ENCODE results near the gene DET1.
"Not testable (repeated sequence)": the region's sequence is repeated elsewhere in the genome, so short reads cannot be mapped to it uniquely, and the experiment has no call there.

DET1 gene

DNA sequence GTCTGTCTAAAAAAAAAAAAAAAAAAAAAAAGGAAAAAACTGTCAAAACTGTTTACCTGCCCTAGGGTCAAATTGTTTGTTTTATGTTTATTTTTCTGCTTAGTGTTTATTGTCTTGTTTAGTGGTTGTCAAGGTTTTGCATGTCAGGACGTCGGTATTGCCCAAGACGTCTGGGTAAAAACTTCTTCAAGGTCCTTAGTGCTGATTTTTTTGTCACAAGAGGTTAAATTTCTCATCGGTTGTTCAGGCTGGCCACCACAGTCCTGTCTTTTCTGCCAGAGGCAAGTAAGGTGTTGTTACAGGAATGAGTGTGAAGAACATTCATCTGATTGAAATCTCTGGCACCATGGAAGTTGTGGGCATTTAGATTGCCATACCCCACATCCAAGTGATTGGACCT lies 7.0 kb downstream of the DET1 start:
- no peak for DNase-seq

DNA sequence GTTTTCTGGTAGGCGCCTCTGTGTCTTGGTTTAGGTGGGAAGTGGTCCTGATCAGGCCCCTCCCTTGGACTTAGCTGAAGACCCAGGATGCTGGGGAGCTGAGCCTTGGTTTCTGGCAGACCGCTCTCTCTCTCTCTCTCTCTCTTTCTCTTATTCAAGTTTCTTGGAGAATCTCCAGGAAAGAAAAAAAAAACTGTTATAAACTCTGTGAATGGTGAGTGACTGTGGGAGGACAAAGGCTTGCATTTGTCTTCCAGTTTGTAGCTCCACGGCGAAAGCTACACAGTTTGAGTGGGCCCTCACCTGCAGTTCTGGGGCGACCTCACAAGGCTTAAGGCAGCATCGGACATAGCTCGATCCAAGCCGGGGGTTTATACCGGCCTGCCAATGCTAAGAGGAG lies 7.5 kb downstream of the DET1 start:
- no peak for DNase-seq

DNA sequence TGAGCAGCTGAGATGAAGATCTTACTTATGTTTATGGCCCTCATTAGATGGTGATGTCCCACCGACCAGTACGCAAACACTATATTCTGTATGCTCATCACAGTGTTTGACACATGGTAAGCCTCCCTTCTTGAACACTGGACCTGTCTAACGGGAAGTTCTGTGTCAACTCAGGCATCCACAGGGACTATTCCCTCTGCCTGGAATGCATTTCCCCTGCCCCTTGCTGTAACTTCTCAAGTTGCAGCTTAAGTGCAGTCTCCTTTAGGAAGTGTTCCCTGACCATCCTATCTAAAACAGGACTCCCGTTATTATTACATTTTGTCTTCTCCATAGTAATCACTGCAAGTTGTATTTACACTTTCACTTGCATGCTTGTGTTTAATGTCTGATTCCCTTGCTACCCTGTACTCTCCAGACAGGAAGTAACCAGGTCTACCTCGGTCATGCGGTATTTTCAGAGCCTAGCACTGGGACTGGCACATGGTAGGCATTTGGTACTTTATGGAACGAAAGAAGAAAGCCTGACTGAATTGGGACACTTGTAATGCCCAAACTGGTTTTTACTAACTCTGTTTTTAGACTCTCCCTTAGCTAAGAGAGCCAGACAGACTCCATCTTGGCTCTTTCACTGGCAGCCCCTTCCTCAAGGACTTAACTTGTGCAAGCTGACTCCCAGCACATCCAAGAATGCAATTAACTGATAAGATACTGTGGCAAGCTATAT lies 8.7 kb downstream of the DET1 start:
- DNase-seq = no peak

DNA sequence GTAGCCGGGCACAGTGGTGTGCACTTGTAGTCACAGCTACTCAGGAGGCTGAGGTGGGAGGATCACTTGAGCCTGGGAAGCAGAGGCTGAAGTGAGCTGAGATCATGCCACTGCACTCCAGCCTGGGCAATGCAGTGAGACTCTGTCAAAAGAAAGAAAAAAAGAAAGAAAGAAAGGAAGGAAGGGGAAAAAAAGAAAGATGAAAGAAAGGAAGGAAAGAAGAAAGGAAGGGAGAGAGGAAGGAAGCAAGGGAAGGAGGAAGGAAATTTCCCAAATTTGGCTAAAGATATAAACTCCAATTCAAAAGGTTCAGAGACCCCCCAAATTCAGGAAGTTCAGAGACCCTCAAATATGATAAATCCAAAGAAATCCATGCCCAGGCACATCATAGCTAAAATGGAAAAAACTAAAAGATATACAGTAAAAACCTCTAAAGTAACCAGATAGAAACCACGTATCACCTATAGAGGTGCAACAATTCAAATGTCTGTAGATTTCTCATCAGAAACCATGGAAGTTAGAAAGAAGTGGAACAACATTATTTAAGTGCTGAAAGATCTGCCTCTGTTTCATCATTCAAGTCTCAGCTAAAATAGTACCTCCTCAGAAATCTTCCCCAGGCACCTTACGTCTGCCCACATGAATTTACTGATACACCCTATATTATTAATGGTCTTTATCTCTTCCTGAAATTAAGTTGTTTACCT lies 10.7 kb downstream of the DET1 start:
- DNase-seq = no peak

DNA sequence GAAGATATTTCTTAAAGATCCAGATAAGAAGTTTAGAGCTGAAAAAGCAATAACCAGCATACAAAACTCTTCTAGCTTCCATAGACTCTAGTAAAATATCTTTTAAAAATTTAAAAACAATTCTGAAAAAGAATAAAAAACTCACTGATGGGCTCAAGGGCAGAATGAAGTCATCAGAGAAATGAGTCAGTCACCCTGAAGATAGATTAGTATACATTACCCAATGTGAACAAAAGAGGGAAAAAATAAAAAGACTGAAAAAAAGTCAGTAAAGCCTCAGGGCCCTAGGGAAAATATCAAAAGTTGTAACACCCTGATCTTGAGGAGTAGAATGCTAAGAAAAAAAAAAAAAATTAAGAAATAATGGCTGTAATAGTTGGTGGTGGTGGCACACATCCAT lies 11.4 kb downstream of the DET1 start:
- DNase-seq = no peak

DNA sequence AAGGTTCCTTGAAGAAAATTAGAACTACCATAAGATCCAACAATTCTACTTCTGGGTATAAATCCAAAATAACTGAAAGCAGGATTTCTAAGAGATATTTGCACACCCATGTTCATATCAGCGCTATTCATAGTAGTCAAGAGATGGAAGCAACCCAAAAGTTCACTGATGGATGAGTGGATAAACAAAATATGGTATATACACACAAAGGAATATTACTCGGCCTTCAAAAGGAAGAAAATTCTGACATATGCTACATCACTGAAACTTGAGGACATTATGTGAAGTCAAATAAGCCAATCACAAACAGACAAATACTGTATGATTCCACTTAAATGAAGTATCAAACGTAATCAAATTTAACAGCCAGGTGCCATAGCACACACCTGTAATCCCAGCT lies 13.1 kb downstream of the DET1 start:
- DNase-seq = no peak

DNA sequence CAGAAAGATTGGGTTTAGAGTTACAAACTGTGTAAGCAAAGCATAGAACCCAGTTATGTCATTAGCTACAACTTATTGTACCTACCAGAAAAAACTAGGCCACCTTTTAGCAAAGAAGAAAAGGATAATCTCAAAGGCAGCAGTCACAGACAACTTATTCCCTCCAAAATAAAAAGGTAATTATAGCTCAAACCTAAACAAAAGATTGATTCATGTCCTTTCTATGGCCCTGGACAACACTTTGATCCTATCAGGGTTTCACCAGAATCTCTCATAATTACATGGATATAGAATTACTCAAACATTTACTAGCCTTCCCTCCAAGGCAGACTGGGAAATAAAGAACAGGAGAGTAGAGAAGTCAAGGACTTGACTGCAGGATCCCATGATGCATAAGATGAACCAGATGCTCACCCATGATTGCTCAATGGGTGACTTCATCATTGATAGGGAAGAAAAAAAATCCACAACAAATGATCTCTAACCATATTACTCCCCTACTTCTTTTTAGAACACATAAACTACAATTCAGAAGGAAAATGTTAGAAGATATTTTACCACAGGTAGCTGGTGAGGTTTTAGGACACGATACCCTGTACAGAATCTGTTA lies 17.4 kb downstream of the DET1 start:
- DNase-seq = no peak

DNA sequence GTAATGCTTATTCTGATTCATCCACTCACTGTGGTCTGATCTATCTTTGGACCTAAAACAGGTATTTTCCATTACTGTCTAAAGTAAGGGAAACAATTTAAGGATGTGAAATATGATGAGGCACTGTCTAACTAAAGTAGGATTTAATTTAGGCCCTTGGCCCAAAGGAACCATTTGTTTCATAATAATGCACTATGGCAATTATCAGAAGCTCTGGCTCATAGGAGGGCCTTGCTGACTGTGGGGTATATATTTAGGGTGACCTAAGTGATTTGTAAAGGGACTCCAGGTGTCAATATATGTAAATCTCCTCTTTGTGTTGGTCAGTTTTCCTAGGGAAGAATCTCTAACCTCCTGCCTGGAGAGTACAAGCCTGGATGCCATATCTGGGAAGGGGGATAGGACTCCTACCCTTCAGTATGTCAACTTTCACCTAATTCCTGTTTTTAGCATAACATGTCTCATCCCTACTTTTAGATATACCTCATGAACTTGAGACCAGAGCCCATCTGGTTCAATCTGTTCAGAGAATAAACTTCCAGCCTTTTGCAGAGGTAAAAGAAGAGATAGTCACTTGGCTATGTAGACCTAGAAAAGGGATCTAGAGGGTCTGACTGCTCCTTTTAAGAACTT lies 20.1 kb downstream of the DET1 start:
- DNase-seq = no peak

DNA sequence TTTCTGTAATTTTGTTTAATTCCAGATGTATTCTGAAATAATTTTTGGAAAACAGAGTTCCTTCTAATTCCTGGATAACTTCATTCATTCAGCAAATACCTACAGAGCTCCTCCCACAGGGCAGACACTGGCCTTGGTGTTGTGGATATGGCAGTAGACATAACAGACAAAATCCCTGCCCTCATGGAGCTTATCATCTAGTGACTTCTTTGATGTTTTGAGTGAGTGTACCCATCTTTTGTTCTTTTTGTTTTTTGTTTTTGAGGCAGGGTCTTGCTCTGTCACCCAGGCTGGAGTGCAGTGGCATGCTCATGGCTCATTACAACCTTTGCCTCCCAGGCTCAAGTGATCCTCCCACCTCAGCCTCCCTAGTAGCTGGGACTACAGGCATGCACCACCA lies 21.1 kb downstream of the DET1 start:
- no peak for DNase-seq

DNA sequence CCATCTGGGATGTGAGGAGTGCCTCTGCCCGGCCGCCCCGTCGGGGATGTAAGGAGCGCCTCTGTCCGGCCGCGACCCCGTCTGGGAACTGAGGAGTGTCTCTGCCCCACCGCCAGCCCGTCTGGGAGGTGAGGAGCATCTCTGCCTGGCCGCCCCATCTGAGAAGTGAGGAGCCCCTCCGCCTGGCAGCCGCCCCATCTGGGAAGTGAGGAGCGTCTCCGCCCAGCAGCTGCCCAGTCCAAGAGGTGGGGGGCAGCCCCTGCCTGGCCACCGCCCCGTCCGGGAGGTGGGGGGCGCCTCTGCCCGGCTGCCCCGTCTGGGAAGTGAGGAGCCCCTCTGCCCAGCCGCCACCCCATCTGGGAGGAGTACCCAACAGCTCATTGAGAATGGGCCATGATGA lies 22.4 kb downstream of the DET1 start:
- not testable (repeated sequence) for DNase-seq

DNA sequence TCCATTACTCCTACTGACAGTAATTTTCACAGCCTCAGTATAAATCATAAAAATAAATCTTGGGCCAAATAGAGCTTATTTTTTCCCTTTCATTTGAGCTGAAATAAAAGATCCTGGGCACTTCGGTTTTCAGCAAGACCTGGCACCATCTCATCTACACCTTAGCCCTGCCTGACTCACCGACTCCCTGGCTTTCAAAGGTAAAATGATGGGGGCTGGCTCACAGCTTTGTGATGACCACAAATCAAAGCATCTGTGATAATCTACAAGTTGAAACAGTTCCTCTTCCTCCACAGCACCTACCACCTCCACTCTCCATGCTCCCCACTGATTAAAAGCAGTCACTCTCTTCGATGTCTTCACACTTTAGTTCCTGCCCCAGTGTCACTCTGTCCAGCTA lies 27.6 kb downstream of the DET1 start:
- DNase-seq = no peak

DNA sequence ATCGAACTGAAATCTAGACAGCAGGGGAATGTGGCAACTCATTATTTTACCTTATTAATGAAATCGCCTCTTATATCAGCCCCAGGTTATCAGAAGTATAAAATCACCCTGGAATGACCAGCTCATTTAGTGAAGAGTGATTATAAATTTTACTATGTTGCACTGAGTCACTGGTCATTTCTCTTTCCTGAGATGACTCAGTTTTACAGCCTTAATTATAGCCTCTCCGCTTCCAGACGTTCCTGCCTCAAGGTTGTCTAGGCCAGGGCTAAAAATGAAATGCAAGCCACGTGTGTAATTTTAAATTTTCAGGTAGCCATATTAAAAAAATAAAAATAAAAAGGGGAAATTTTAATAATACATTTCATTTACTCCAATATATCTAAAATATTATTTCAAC lies 33.3 kb downstream of the DET1 start:
- DNase-seq = no peak

DNA sequence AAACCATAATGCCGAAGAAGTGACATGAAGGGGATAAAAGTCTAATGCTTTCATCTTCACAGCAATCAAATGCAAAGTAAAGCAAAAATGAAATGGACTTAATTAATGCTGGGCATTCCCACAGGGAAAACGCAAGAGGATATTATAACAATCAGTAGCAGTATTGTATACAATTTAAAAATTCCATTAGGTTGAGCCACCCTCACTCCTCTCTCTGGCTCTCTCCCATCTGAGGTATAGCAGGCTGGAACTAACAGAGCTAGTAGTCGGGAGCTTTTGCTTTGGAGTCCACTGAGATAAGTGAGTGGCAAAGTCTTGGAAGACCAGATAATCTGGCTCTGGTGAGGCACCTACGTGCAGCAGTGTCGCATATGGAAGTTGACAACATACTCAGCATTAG lies 33.9 kb downstream of the DET1 start:
- no peak for DNase-seq

DNA sequence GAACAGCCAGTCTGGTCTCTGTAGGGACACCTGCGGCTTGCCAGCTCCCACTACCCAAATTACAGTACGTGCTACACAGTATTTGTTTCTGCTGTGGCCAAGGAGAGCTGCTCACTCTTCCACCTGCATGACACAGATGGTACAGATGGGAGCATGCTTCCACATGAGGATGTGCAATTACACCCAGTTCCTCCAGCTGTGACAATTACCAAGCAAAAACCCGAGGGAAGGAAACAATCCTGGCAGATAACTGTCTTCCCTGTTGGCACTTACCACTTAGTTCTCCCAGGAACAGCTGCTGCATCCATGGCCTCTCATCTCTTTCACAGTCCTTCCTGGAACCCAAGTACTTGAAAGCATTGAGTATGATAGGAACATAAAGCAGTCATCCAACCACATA lies 34.4 kb downstream of the DET1 start:
- no peak for DNase-seq

DNA sequence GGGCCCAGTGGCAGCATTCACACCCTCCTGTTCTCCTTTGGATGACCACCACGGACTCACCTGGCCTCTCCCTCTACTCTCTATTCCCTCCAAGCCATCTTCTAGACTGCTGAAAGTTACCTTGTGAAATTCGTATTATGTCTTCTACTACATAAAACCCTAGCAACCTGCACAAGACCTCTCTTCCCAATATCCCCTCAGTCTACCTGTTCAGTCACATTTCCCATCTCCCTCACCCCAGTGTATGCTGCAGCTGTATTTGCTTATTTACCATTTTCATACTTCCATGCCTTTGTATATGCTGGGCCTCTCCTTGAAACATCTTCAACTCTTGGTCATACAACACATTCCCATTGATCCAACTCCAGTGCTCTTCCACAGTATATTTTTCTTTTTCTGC lies 35.3 kb downstream of the DET1 start:
- no peak for DNase-seq

DNA sequence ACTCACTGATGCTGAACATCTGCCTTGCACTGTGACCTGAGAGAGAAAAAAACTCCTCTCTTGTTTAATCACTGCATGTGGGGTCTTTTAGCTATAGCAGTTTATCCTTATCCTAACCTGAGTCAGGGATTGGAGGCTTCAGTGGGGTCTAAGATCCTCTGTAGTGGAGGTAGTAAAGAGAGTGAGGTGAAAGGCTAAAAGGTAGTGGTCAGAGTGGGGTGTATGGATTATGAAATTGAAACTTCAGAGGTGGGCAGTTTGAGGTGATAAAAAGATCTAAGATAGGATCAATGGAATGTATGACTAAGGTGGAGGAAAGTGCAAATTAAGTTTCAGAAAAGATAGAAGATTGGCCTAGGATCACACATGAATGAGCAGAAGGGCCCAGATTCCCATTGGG lies 36.5 kb downstream of the DET1 start:
- no peak for DNase-seq

DNA sequence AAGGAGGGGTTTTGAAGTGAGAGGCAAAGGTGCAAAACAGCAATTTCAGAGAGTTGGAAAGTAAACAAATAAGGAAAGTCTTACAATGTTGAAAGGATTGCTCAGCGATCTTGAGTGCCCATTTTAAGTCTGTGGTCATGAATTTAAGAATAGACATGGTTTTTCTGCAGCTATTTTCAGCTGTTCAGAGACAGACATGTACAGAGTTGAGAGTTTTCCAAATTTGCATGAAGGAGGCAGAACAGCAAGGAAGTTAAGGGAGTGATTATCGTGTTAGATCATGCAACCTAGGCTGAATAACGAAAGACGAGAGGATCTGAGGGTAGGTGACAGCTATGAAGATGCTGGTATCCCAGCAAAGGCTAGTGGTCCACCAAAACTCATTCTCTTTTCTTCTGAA lies 37.2 kb downstream of the DET1 start:
- DNase-seq = no peak

DNA sequence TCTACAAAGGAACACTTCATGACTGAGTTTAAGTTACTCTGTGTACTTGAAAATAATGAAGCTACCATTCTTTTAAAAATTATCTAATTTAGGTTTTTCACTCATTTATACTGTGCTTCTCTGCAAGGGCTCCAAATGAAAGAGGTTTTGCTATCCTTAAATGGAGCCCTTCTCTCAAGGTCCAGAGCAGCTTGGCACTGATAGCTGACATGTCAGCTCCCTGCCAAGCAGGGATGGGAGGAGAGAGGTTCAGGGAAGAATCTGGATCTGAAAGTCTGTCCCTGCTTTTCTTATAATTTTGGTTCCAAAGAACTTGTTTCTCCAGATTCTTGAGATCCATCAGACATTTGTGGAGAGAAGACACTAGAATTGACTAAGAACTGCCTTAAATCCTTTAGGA lies 39.9 kb downstream of the DET1 start:
- no peak for DNase-seq

DNA sequence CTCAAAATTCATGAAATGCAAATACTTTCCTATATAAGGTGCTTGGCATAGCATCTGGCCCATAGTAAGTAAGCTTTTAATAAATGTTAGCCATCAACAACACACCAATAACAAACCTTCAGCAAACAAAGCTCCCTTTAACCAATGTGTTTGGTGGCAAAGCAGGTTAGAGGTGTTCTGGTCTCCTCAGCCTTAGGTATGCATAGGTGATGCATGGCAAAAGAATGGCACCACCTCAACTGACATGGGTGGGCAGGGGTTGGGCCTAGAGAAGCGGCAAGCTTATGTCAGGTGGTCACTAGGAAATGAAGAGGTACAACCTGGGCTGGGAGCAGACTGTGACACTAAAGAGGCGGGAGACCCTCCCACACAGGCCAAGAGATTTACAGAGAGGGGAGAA lies 40.8 kb downstream of the DET1 start:
- no peak for DNase-seq

DNA sequence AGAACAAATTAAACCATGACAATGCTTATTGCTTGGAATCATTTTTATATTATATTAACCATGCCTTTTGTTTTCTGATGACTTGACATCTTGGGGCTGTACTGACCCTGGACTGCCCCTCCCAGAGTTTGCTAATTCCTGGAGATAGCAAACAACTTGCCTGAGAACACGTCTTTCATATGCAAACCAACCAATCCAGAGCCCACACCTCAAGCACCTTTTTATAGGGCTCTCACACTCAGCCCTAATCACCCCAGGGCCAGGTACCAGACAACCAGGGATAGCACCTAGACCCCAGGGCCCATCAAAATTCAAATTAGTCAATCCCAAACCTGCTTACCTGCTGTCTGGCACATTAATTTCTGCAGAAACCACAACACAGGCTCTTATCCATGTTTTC lies 42.0 kb downstream of the DET1 start:
- no peak for DNase-seq

DNA sequence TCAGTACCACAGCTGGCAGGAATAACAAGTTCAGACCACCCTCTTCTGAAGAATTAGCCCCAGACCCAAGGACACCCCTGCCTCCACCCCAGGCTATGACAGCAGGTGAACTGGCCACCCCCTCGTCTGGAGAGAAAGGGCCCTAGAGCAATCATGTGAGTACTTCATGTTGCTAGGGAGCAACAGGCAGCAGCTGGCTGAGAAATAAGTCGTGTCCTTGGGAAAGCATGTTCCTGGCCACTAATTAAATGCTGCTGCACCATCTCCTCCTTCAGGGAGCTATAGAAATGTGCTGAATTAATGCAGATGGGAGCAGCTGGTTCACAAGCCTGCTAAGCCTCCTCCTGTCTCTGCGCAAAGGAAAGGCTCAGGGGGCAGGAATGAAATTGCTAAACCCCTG lies 47.5 kb downstream of the DET1 start:
- DNase-seq = no peak

DNA sequence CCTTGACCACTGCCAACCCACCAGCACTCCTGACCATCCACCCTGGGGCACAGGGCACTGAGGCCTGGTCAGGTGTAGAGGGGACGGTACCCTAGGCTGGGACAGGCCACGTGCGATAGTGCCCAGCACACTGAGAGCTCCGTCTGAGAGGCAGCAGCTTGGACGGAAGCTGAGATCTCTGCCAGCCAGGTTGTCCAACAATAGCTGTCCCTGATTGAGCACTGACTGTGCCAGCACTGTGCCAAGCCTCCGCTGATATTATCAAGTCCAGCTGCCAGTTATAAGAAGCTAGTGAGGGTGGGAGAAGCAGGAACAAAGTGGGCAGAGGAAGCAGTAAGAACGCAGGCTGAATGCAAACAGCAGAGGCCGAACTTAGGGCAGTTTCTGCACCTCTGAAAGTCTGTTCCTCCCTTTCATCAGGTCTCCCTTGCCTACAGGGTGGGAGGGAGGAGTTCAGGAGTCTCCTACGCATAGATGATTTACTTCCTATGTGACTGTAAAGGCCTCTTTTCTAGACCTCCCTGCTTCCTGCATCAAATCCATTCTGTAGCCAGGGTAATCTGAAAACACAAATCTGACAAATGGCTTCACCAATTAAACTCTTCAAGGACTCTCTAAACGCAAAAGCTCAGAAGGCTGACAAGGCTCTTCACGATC lies 49.2 kb downstream of the DET1 start:
- no peak for DNase-seq

DNA sequence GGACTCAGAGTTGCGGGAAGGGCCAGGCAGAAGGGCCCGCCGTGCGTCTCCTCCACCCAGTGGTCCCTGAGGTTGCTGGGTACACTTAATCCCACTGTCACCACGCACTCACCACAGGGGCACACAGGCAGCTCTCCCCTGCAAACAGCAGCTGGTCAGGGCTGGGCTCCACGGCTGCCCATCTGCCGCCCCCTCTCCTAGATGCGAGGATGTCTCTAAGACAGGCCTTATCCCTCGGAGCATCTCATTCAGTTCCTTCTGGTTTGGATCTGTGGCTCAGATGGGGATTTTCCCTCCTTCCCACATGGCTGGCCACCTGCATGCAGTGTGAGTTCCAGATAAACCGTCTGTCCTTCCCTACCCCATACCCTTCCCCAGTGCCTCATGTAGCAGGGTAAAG lies 52.6 kb downstream of the DET1 start:
- DNase-seq = no peak

DNA sequence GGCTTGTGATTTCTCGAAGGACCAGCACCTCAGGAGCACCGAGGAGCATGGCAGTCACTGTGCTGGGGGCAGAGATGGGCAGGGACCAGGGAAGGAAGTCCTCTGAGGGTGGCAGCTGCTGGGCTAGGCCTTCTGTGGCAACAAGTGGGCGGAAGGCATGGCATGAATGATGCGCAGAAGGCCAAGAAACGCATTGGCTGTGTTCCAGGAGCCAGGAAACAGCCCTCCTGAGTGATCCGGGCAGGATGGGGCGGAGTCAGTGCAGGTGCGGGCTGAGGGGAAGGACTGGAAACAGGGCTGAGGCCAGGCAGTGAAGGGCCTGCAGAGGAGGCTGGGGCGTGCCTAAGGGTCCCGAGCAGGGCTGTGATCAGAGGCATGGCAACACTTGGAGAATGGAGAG lies 55.3 kb downstream of the DET1 start:
- no peak for DNase-seq
